Thoracic aorta (tissue), 2 donors: ENCODE measurements around the gene PARD3B. TPM values are rescaled to one million over a fixed set of nuclear protein-coding genes. Genes with fewer than 3 reads are reported as not detected.

ENCODE experiments used
- ATAC-seq: fragments of 150-250 bp; one replicate; pipeline ENCODE4 v1.8.0; 2017; ENCODE audit warnings: low read depth; ENCODE audit not compliant: insufficient number of reproducible peaks, low FRiP score
- DNase-seq: peaks from one replicate; pipeline ENCODE4 v3.0.0-alpha.2; 2020; ENCODE audit warnings: low spot score
- H3K27ac ChIP-seq, 2 donors: fragments of 200-600 bp; sonication (generic); 1 replicate in 1 of 2; 2 replicates in 1 of 2; pipeline ENCODE4 v1.5.1; 2016; ENCODE audit warnings: mild to moderate bottlenecking in 2 of 2, moderate library complexity in 2 of 2
- H3K27me3 ChIP-seq: fragments of 200-600 bp; sonication (generic); replicated peaks from 2 replicates; pipeline ENCODE4 v1.6.0; 2016; ENCODE audit warnings: mild to moderate bottlenecking; ENCODE audit not compliant: insufficient read depth
- H3K36me3 ChIP-seq: fragments of 200-600 bp; sonication (generic); one replicate; pipeline ENCODE4 v1.5.1; 2016
- H3K4me1 ChIP-seq, 2 donors: fragments of 200-600 bp; sonication (generic); 1 replicate in 1 of 2; 2 replicates in 1 of 2; pipeline versions ENCODE4 v1.5.1 to v1.6.0; 2016; ENCODE audit warnings: low read depth in 2 of 2, mild to moderate bottlenecking in 1 of 2; ENCODE audit not compliant: control insufficient read depth in 1 of 2
- H3K4me3 ChIP-seq: fragments of 200-600 bp; sonication (generic); 2 replicates; pipeline ENCODE4 v1.5.1; 2016; ENCODE audit warnings: mild to moderate bottlenecking
- H3K9me3 ChIP-seq: fragments of 200-600 bp; sonication (generic); 2 replicates; pipeline ENCODE4 v1.5.1; 2016
- CTCF ChIP-seq: fragments of 200-600 bp; sonication (generic); IDR thresholded peaks from one replicate; pipeline ENCODE4 v1.5.1; 2019; ENCODE audit warnings: antibody characterized with exemption
- total RNA-seq, 2 donors: library from RNA; depleted of rRNA; stranded (reverse); fragments of >200 nt; gene quantifications; one replicate each; pipeline versions ENCODE4 v1.1.0 to v1.2.3, GENCODE V29; 2016

The PARD3B gene
- total RNA-seq, 2 donors from 2014 or later = 25.7 to 34.5 TPM

GRCh38 chr2:204776781-204777559, 231.7 kb downstream of the PARD3B start:
- no peaks in the 10 kb centered on the region for H3K27me3 ChIP-seq
- H3K9me3 ChIP-seq = no peaks in the 10 kb centered on the region
- H3K36me3 ChIP-seq = no peaks in the 10 kb centered on the region
- H3K4me3 ChIP-seq = no peak overlapping the region
- H3K27ac ChIP-seq = no peak overlapping the region
- no peak for TF ChIP-seq CTCF
- DNase-seq (no peak), ATAC-seq (no peak)
- peaks cover 9 to 11% of the 10 kb centered on the region in 2 donors for H3K4me1 ChIP-seq

- no peak overlapping the region for H3K27ac ChIP-seq
- peaks cover 9 to 11% of the 10 kb centered on the region in 2 donors for H3K4me1 ChIP-seq
- H3K4me3 ChIP-seq = no peak overlapping the region
- no peak for DNase-seq
- ATAC-seq = no peak
- H3K36me3 ChIP-seq = no peaks in the 10 kb centered on the region
- no peak for TF ChIP-seq CTCF
- H3K9me3 ChIP-seq = no peaks in the 10 kb centered on the region
- no peaks in the 10 kb centered on the region for H3K27me3 ChIP-seq
These were observed 234.5 kb downstream of the PARD3B start for GRCh38 chr2:204779771-204780170.

GRCh38 chr2:204781941-204782340, 236.7 kb downstream of the PARD3B start:
- no peak for DNase-seq
- no peak overlapping the region for H3K4me3 ChIP-seq
- TF ChIP-seq CTCF = no peak

GRCh38 chr2:204790076-204790475, 244.8 kb downstream of the PARD3B start:
- Histone ChIP-seq H3K27ac (no peak overlapping the region), H3K4me1 (peaks cover 0 to 10% of the 10 kb centered on the region in 2 donors), H3K36me3 (no peaks in the 10 kb centered on the region), H3K4me3 (no peak overlapping the region), H3K9me3 (no peaks in the 10 kb centered on the region), H3K27me3 (no peaks in the 10 kb centered on the region)
- no peak for DNase-seq
- no peak for TF ChIP-seq CTCF
- no peak for ATAC-seq

More at GRCh38 chr2:204781941-204782340, 236.7 kb downstream of the PARD3B start:
- H3K36me3 ChIP-seq = no peaks in the 10 kb centered on the region
- no peaks in the 10 kb centered on the region for H3K9me3 ChIP-seq
- H3K27me3 ChIP-seq = no peaks in the 10 kb centered on the region
- H3K4me1 ChIP-seq = peaks cover 0 to 3% of the 10 kb centered on the region in 2 donors
- no peak for ATAC-seq
- no peak overlapping the region for H3K27ac ChIP-seq

GRCh38 chr2:204791230-204791629, 246.0 kb downstream of the PARD3B start:
- Histone ChIP-seq H3K27me3 (no peaks in the 10 kb centered on the region), H3K9me3 (no peaks in the 10 kb centered on the region), H3K4me1 (peaks cover 0 to 14% of the 10 kb centered on the region in 2 donors), H3K4me3 (no peak overlapping the region), H3K36me3 (no peaks in the 10 kb centered on the region), H3K27ac (no peak overlapping the region)
- ATAC-seq = no peak
- no peak for DNase-seq
- TF ChIP-seq CTCF = no peak
